ENCODE measurements around the gene DDX46. TPM values are rescaled to one million over a fixed set of nuclear protein-coding genes. Genes with fewer than 3 reads are reported as not detected.

The DDX46 gene
- total RNA-seq, 1 experiment from 2014 or later: 76.5 TPM

GRCh38 chr5:134769206-134769605 lies 10.6 kb downstream of the DDX46 start:
- 0 out of 2 replicates have a peak, but pooled peaks cover 3% of the 10 kb centered on the region for H4K20me1 ChIP-seq (ENCODE audit: insufficient read depth)
- TF ChIP-seq EZH2 (IDR thresholded peaks at IDR 0.05; ENCODE audit: low read depth): no peak
- no peak for TF ChIP-seq CTCF (conservative IDR thresholded peaks at IDR 0.05)
- no peaks in the 10 kb centered on the region for H3K9me3 ChIP-seq (ENCODE audit: insufficient read depth, low read depth)
- ChIA-PET CTCF (no interaction called here), POLR2A (ENCODE audit: unreplicated experiment) (no interaction called here)
- H3K27me3 ChIP-seq (ENCODE audit: insufficient read depth, low read depth): no peaks in the 10 kb centered on the region
- H3K79me2 ChIP-seq (ENCODE audit: low read depth): no peaks in the 10 kb centered on the region
- no TSS peak for BruUV-seq (replicated peaks)
- H3K4me1 ChIP-seq (replicated peaks; ENCODE audit: insufficient read depth): no peaks in the 10 kb centered on the region
- no peak overlapping the region for H3K27ac ChIP-seq
- no peak overlapping the region for H3K4me3 ChIP-seq
- no peaks in the 10 kb centered on the region for H3K9me2 ChIP-seq (ENCODE audit: insufficient read depth)
- peaks cover 27% of the 10 kb centered on the region for H3F3A ChIP-seq (ENCODE audit: insufficient read depth, low read depth)
- intact Hi-C loops (cut with micrococcal nuclease; ENCODE audit: unreplicated experiment): no loop called here
- no peak for DNase-seq
- no peak overlapping the region for H2AFZ ChIP-seq
- no peak overlapping the region for H3K4me2 ChIP-seq
- H3K36me3 ChIP-seq (ENCODE audit: low read depth): peaks cover 33% of the 10 kb centered on the region

- no peak for TF ChIP-seq EZH2 (IDR thresholded peaks at IDR 0.05; ENCODE audit: low read depth)
- TF ChIP-seq CTCF (conservative IDR thresholded peaks at IDR 0.05): no peak
- Histone ChIP-seq H3K4me3 (no peak overlapping the region), H2AFZ (no peak overlapping the region), H3K36me3 (ENCODE audit: low read depth) (peaks cover 37% of the 10 kb centered on the region), H3K4me2 (no peak overlapping the region), H3F3A (ENCODE audit: insufficient read depth, low read depth) (peaks cover 23% of the 10 kb centered on the region), H3K27ac (no peak overlapping the region), H3K9me3 (ENCODE audit: insufficient read depth, low read depth) (no peaks in the 10 kb centered on the region), H3K4me1 (replicated peaks; ENCODE audit: insufficient read depth) (no peaks in the 10 kb centered on the region), H3K79me2 (ENCODE audit: low read depth) (no peaks in the 10 kb centered on the region), H3K27me3 (ENCODE audit: insufficient read depth, low read depth) (no peaks in the 10 kb centered on the region), H4K20me1 (ENCODE audit: insufficient read depth) (peaks cover 3% of the 10 kb centered on the region; the same call in 1 of the 2 replicates), H3K9me2 (ENCODE audit: insufficient read depth) (no peaks in the 10 kb centered on the region)
- intact Hi-C loops (cut with micrococcal nuclease; ENCODE audit: unreplicated experiment): no loop called here
- ChIA-PET CTCF (no interaction called here), POLR2A (ENCODE audit: unreplicated experiment) (no interaction called here)
- no peak for DNase-seq
- BruUV-seq (replicated peaks): no TSS peak
Observed at GRCh38 chr5:134772461-134773125, 14.0 kb downstream of the DDX46 start.

GRCh38 chr5:134777366-134777765 lies 18.8 kb downstream of the DDX46 start:
- no peaks in the 10 kb centered on the region for H3K79me2 ChIP-seq (ENCODE audit: low read depth)
- no peaks in the 10 kb centered on the region for H3K9me3 ChIP-seq (ENCODE audit: insufficient read depth, low read depth)
- H3K4me1 ChIP-seq (replicated peaks; ENCODE audit: insufficient read depth): no peaks in the 10 kb centered on the region
- peaks cover 12% of the 10 kb centered on the region; the same call in 1 of the 2 replicates for H3F3A ChIP-seq (ENCODE audit: insufficient read depth, low read depth)
- H3K4me2 ChIP-seq: no peak overlapping the region
- no peak overlapping the region for H3K4me3 ChIP-seq
- no peak overlapping the region for H3K27ac ChIP-seq
- CTCF ChIA-PET: no interaction called here
- H2AFZ ChIP-seq: no peak overlapping the region
- no peaks in the 10 kb centered on the region for H3K9me2 ChIP-seq (ENCODE audit: insufficient read depth)
- BruUV-seq (replicated peaks): no TSS peak
- no peaks in the 10 kb centered on the region; the same call in 1 of the 2 replicates for H4K20me1 ChIP-seq (ENCODE audit: insufficient read depth)
- H3K27me3 ChIP-seq (ENCODE audit: insufficient read depth, low read depth): no peaks in the 10 kb centered on the region
- DNase-seq: no peak
- peaks cover 43% of the 10 kb centered on the region for H3K36me3 ChIP-seq (ENCODE audit: low read depth)
- TF ChIP-seq CTCF (conservative IDR thresholded peaks at IDR 0.05): no peak
- TF ChIP-seq EZH2 (IDR thresholded peaks at IDR 0.05; ENCODE audit: low read depth): no peak
- POLR2A ChIA-PET (ENCODE audit: unreplicated experiment): no interaction called here
- intact Hi-C loops (cut with micrococcal nuclease; ENCODE audit: unreplicated experiment): no loop called here
